Heart right ventricle (tissue), 16 donors: ENCODE data around the gene ECI1. TPM values are rescaled to one million over a fixed set of nuclear protein-coding genes. Genes with fewer than 3 reads are reported as not detected.
"Not testable (repeated sequence)": the region's sequence is repeated elsewhere in the genome, so short reads cannot be mapped to it uniquely, and the experiment has no call there.

Experiments
- ATAC-seq, 8 donors: fragments of 200-7000 bp; cut with Tn5 transposase; one replicate each; pipeline ENCODE4 v1.9.1; 2020; ENCODE audit warnings: mild to moderate bottlenecking in 8 of 8, moderate library complexity in 8 of 8, moderate number of reproducible peaks in 1 of 8
- DNase-seq, 2 donors: peaks; one replicate each; pipeline ENCODE4 v3.0.0-alpha.2; 2020
- H3K27ac ChIP-seq, 10 donors: fragments of 200-600 bp; sonication (generic) in 2 of 10; one replicate each; pipeline versions ENCODE4 v1.5.0 to v1.8.0; 2020 to 2022; ENCODE audit warnings: mild to moderate bottlenecking in 3 of 10
- H3K27me3 ChIP-seq, 7 donors: fragments of 200-600 bp; one replicate each; pipeline ENCODE4 v1.8.0; 2021 to 2022; ENCODE audit warnings: mild to moderate bottlenecking in 2 of 7
- H3K36me3 ChIP-seq, 9 donors: fragments of 200-600 bp; sonication (generic) in 1 of 9; one replicate each; pipeline versions ENCODE4 v1.5.0 to v1.8.0; 2020 to 2022; ENCODE audit warnings: mild to moderate bottlenecking in 2 of 9
- H3K4me1 ChIP-seq, 9 donors: fragments of 200-600 bp; sonication (generic) in 1 of 9; one replicate each; pipeline versions ENCODE4 v1.5.0 to v1.8.0; 2020 to 2022; ENCODE audit warnings: mild to moderate bottlenecking in 4 of 9
- H3K4me3 ChIP-seq, 10 donors: fragments of 200-600 bp; sonication (generic) in 2 of 10; one replicate each; pipeline versions ENCODE4 v1.5.0 to v1.8.0; 2020 to 2022; ENCODE audit warnings: mild to moderate bottlenecking in 7 of 10, moderate library complexity in 2 of 10
- H3K9me3 ChIP-seq, 11 donors: fragments of 200-600 bp in 10 of 11; sonication (generic) in 2 of 11; one replicate each; pipeline versions ENCODE4 v1.5.0 to v1.8.0; 2013 to 2022; ENCODE audit warnings: mild to moderate bottlenecking in 2 of 11, control low read depth in 1 of 11, moderate library complexity in 1 of 11
- CTCF ChIP-seq, 9 donors: fragments of 200-600 bp; sonication (generic) in 2 of 9; IDR thresholded peaks; one replicate each; pipeline versions ENCODE4 v1.5.0 to v1.8.0; 2021 to 2022; ENCODE audit warnings: antibody characterized with exemption in 9 of 9, mild to moderate bottlenecking in 5 of 9, moderate library complexity in 1 of 9
- WGBS, 2 donors: extraction: QIAGEN DNeasy Blood & Tissue Kit; methylation state at CpG; one replicate each; pipeline ENCODE4 v1.1.7; 2013; ENCODE audit warnings: inconsistent platforms in 1 of 2; 5-methylcytosine and 5-hydroxymethylcytosine counted together
- intact Hi-C, 10 donors: fragments of 100-400 bp; cut with DNase I; formaldehyde crosslinking; loops; one replicate each; pipeline versions ENCODE4 v1.11.1 to v1.14.2; 2022
- polyA plus RNA-seq, 2 donors: library from polyadenylated mRNA; stranded (reverse); fragments of 200-250 nt; gene quantifications; one replicate each; pipeline ENCODE4 v1.2.3, GENCODE V29; 2013
- total RNA-seq, 10 donors: library from RNA; stranded (reverse); fragmentation: NEBNext Ultra II Directional in 3 of 10; extraction: Animal tissue kit (Norgen Biotek cat#: 25700) in 3 of 10; gene quantifications; one replicate each; pipeline versions ENCODE4 v1.2.1 to v1.2.4, GENCODE V29; 2021 to 2023
- donor health status: Arrhythmogenic right ventricular cardiomyopathy.
- donor health status: ischemic (EF 13 %, LVEDD 7.1; RV severe dilation, severe dysfunction).
- donor health status: healthy with polysubstance abuse.
- donor health status: DM: no; HTN: yes; CAD: no.
- donor health status: DM: no; HTN: no; CAD: no.
- donor health status: ischemic (EF 25% LVEDD 6.9; RV normal size, moderate dysfunction).
- donor health status: ischemic (EF 25% LVEDD 5.7; RV mildly dilated, moderate dysfunction).
- donor health status: healthy.
- donor health status: DM: yes; HTN: yes; CAD: no.
- donor health status: Ischemic cardiomyopathy.
- donor health status: ischemic (EF 35%, LVEDD 5.7; RV mildly dilated, moderate dysfunction).
- donor health status: nonischemic (EF 11% LVEDD 7.7; RV severe dilation, severe dysfunction).
- donor health status: DM: yes; HTN: yes; CAD: no.
- donor health status: PGD.
- donor health status: ischemic (EF 29% LVEDD 5.4; RV normal size, mild dysfunction).
- donor health status: nonischemic (EF 23%, LVEDD 6.1; RV moderate dilation, normal function).

ECI1 gene
- total and polyA plus RNA-seq, 12 donors: 118 to 491 (median 155) TPM

GRCh38 chr16:2263026-2263425 lies 11.6 kb upstream of the ECI1 start:
- intact Hi-C loops, H3K4me3 ChIP-seq, H3K27me3 ChIP-seq, H3K9me3 ChIP-seq, ATAC-seq, DNase-seq, H3K27ac ChIP-seq: not testable (repeated sequence)
- Histone ChIP-seq H3K4me1 (peaks cover 3 to 29% (median 22%) of the 10 kb centered on the region in 9 donors), H3K36me3 (peaks cover 11 to 82% (median 49%) of the 10 kb centered on the region in 9 donors)
- 83% methylated on average over 14 of the region's 14 CpGs for WGBS, 2 donors

GRCh38 chr16:2260250-2260649 lies 8.9 kb upstream of the ECI1 start:
- DNase-seq (no peak), ATAC-seq (no peak)
- no peak for TF ChIP-seq CTCF (IDR thresholded peaks at IDR 0.05)
- H3K27ac ChIP-seq: no peak overlapping the region
- peaks cover 0 to 9% (median 4%) of the 10 kb centered on the region in 9 donors for H3K4me1 ChIP-seq
- WGBS, 2 donors: 96 to 97% methylated on average over 8 of the region's 8 CpGs
- H3K9me3 ChIP-seq: no peaks in the 10 kb centered on the region
- H3K4me3 ChIP-seq: no peak overlapping the region
- no peaks in the 10 kb centered on the region for H3K27me3 ChIP-seq
- peaks cover 11 to 100% (median 77%) of the 10 kb centered on the region in 9 donors for H3K36me3 ChIP-seq
- intact Hi-C loops: no loop called here

- H3K4me1 ChIP-seq, H3K4me3 ChIP-seq, H3K27ac ChIP-seq, ATAC-seq, DNase-seq, H3K27me3 ChIP-seq, H3K9me3 ChIP-seq: not testable (repeated sequence)
- intact Hi-C loops: loop anchor here in 1 of 10 donors (10.0 kb wide), 1 partner anchor 234 kb away; the partner anchor contains the start of gene NHERF2
- WGBS, 2 donors: 96 to 97% methylated on average over 7 of the region's 7 CpGs
- H3K36me3 ChIP-seq: peaks cover 15 to 100% (median 87%) of the 10 kb centered on the region in 9 donors
Observed at GRCh38 chr16:2258530-2258929, 7.1 kb upstream of the ECI1 start.

- 91 to 92% methylated on average over 6 of the region's 6 CpGs for WGBS, 2 donors
- TF ChIP-seq CTCF (IDR thresholded peaks at IDR 0.05): no peak
- Histone ChIP-seq H3K9me3 (no peaks in the 10 kb centered on the region), H3K4me1 (no peaks in the 10 kb centered on the region), H3K27ac (no peak overlapping the region), H3K36me3 (peaks cover 18 to 100% (median 87%) of the 10 kb centered on the region in 9 donors), H3K4me3 (no peak overlapping the region), H3K27me3 (no peaks in the 10 kb centered on the region)
- intact Hi-C loops: loop anchor here in 1 of 10 donors (10.0 kb wide), 1 partner anchor 233 kb away; the partner anchor contains the start of gene NHERF2
- ATAC-seq (no peak), DNase-seq (no peak)
Observed at GRCh38 chr16:2257726-2258125, 6.3 kb upstream of the ECI1 start.

GRCh38 chr16:2256531-2257140 lies 5.2 kb upstream of the ECI1 start:
- no peak overlapping the region for H3K4me3 ChIP-seq
- TF ChIP-seq CTCF (IDR thresholded peaks at IDR 0.05): no peak
- DNase-seq (no peak), ATAC-seq (no peak)
- peaks cover 9 to 98% (median 76%) of the 10 kb centered on the region in 9 donors for H3K36me3 ChIP-seq
- no peak overlapping the region for H3K27ac ChIP-seq
- H3K4me1 ChIP-seq: peaks cover 4 to 11% (median 7%) of the 10 kb centered on the region in 9 donors
- intact Hi-C loops: loop anchor here in 1 of 10 donors (10.0 kb wide), 1 partner anchor 232 kb away; the partner anchor contains the start of gene NHERF2
- H3K27me3 ChIP-seq: no peaks in the 10 kb centered on the region
- H3K9me3 ChIP-seq: no peaks in the 10 kb centered on the region
- WGBS, 2 donors: 86 to 89% methylated on average over 12 of the region's 12 CpGs
